OCI-LY7 (cell line): ENCODE data around the gene LGI1. TPM values are rescaled to one million over a fixed set of nuclear protein-coding genes. Genes with fewer than 3 reads are reported as not detected.

Experiments
- BruUV-seq: library from RNA; stranded (reverse); fragments of 400-500 nt; replicated peaks from 2 replicates; lab custom pipeline; 2021; lab: Mats Ljungman, UMichigan
- CTCF ChIA-PET: fragments of 300-600 bp; sonication (Branson Sonifier 250); formaldehyde crosslinking; loops from one replicate; lab custom pipeline; 2022; ENCODE audit warnings: antibody characterized with exemption; ENCODE audit not compliant: unreplicated experiment; lab: Charles Lee
- POLR2A ChIA-PET: fragments of 300-600 bp; sonication (Branson Sonifier 250); formaldehyde crosslinking; loops from one replicate; lab custom pipeline; 2022; ENCODE audit warnings: antibody characterized with exemption; lab: Charles Lee
- DNase-seq: peaks from one replicate; pipeline ENCODE4 v3.0.0-alpha.2; 2015; ENCODE audit warnings: low spot score
- H2AFZ ChIP-seq: fragments of 200-600 bp; sonication (generic), shearing (Covaris generic); 2 replicates; pipeline ENCODE4 v1.6.1; 2014; ENCODE audit warnings: mild to moderate bottlenecking, antibody characterized with exemption, low read length, moderate library complexity
- H3K27ac ChIP-seq: fragments of 200-600 bp; sonication (generic); 2 replicates; pipeline ENCODE4 v1.5.1; 2014; ENCODE audit warnings: mixed run types, low read depth, mild to moderate bottlenecking, moderate library complexity, low read length, inconsistent platforms; ENCODE audit not compliant: poor library complexity, severe bottlenecking
- H3K36me3 ChIP-seq: fragments of 200-600 bp; sonication (generic); 2 replicates; pipeline ENCODE4 v1.6.1; 2014; ENCODE audit warnings: mild to moderate bottlenecking, antibody characterized with exemption, low read length, moderate library complexity, mixed read lengths; ENCODE audit not compliant: insufficient read depth
- H3K4me1 ChIP-seq: fragments of 200-600 bp; sonication (generic); 2 replicates; pipeline ENCODE4 v1.5.1; 2014; ENCODE audit warnings: mild to moderate bottlenecking, low read length; ENCODE audit not compliant: insufficient read depth, poor library complexity, severe bottlenecking
- H3K4me2 ChIP-seq: fragments of 200-600 bp; sonication (generic); 2 replicates; pipeline ENCODE4 v1.6.1; 2014; ENCODE audit warnings: mild to moderate bottlenecking, low read length
- H3K4me3 ChIP-seq: fragments of 200-600 bp; sonication (generic); 2 replicates; pipeline ENCODE4 v1.5.1; 2014; ENCODE audit warnings: mild to moderate bottlenecking, low read depth, low read length; ENCODE audit not compliant: poor library complexity, severe bottlenecking
- H3K79me2 ChIP-seq: fragments of 200-600 bp; sonication (generic); 2 replicates; pipeline ENCODE4 v1.6.1; 2016; ENCODE audit warnings: low read depth, mild to moderate bottlenecking, low read length, moderate library complexity, mixed read lengths; ENCODE audit not compliant: insufficient read depth
- H3K9me2 ChIP-seq: fragments of 200-600 bp; sonication (generic); 2 replicates; pipeline ENCODE4 v1.6.1; 2016; ENCODE audit warnings: mild to moderate bottlenecking, low read length, mixed read lengths; ENCODE audit not compliant: insufficient read depth
- H3K9me3 ChIP-seq: fragments of 200-600 bp; sonication (generic); 2 replicates; pipeline ENCODE4 v1.6.1; 2014; ENCODE audit warnings: mild to moderate bottlenecking, mixed run types, low read length, mixed read lengths
- H4K20me1 ChIP-seq: fragments of 200-600 bp; sonication (generic); 2 replicates; pipeline ENCODE4 v1.6.1; 2014; ENCODE audit warnings: mild to moderate bottlenecking, antibody characterized with exemption, low read length, moderate library complexity, mixed read lengths; ENCODE audit not compliant: insufficient read depth
- EZH2phosphoT487 ChIP-seq: fragments of 200-600 bp; sonication (generic); IDR thresholded peaks from 2 replicates; pipeline ENCODE4 v1.6.1; 2018; ENCODE audit warnings: low read depth, borderline replicate concordance, mild to moderate bottlenecking, mixed run types, antibody characterized with exemption, low read length, moderate library complexity, mixed read lengths
- intact Hi-C: fragments of 100-400 bp; cut with micrococcal nuclease; formaldehyde crosslinking; loops from one replicate; pipeline ENCODE4 v1.10.0; 2022; ENCODE audit not compliant: unreplicated experiment
- total RNA-seq, 2 experiments: library from RNA; depleted of rRNA in 1 of 2; stranded (reverse); fragments of >200 nt in 1 of 2; shearing (Covaris generic) in 1 of 2; gene quantifications; 2 replicates each; pipeline ENCODE4 v1.2.3, GENCODE V29; 2014 to 2022
- TF ChIP-seq, protein P1 (sequence below): fragments of 200-600 bp; sonication (generic); conservative IDR thresholded peaks from 2 replicates; pipeline ENCODE4 v1.5.1; 2014; ENCODE audit warnings: mild to moderate bottlenecking, antibody characterized with exemption, low read length, moderate library complexity, mixed read lengths

LGI1 gene
- total RNA-seq, 2 experiments from 2014 or later = 0.41 TPM; not detected in 1

DNA sequence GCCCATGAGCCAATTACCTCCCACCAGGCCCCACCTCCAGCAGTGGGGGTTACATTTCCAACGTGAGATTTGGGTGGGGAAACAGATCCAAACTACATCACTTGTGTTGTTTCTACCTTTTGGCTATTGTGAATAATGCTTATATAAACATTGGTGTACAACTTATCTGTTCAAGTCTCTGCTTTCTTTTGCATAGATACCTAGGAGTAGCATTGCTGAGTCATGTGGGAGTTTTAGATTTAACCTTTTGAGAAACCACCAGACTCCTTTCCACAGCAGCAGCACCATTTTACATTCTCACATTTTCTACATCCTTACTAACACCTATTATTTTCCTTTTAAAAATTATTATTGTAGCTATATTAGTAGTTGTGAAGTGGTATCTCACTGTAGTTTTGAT is 41.0 kb upstream of the LGI1 start:
- ChIA-PET POLR2A (interaction anchor here (0.7 kb wide), 1 partner anchor 13 kb away, joined by 3 read pairs; no protein-coding TSS in a partner anchor), CTCF (no interaction called here)
- Histone ChIP-seq H3K79me2 (no peaks in the 10 kb centered on the region), H4K20me1 (no peaks in the 10 kb centered on the region), H3K4me2 (no peak overlapping the region), H3K36me3 (no peaks in the 10 kb centered on the region), H3K9me2 (no peaks in the 10 kb centered on the region), H3K4me3 (no peak overlapping the region), H3K27ac (no peak overlapping the region), H3K9me3 (no peaks in the 10 kb centered on the region), H2AFZ (no peak overlapping the region), H3K4me1 (peaks cover 10% of the 10 kb centered on the region)
- DNase-seq = no peak
- intact Hi-C loops = no loop called here
- TF ChIP-seq EZH2phosphoT487 = no peak
- BruUV-seq = no TSS peak

DNA sequence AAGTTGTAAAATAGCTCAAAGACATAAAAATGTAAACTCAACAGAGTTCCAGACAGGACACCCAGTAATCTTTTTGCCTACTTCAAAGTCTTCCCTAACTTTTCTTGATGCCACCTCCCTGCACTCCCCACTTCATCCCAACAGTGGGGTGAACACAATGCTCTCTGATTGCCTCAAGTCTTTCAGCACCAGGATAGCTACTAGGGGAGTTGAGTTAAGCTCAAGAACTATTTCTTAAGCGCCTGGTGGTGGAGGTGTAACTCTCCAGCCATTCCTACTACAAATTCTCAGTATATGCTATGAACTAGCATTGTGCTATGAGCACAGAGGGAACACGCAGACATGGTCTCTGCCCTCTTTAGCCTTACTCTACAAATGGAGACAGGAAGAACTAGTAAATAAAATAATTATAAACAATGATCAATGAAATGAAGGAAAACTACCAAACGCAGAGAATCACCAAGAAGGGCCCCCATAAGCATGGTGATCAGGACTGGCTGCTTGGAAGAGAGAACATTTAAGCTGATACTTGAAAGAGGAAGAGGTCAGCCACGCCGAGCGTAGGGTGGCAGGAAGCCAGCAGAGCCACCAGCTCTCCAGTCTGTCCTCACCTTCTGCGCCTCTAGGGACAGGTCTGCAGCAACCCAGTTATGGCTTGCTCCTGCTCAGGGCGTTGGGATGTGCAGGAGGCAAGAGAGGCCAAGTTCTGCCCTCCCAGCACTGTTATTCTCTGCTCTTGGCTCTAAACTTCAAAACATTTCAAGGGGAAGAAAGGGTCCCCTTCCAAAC is 38.6 kb upstream of the LGI1 start:
- Histone ChIP-seq H3K79me2 (no peaks in the 10 kb centered on the region), H3K4me3 (no peak overlapping the region), H3K27ac (no peak overlapping the region), H2AFZ (0 out of 2 replicates have a peak overlapping the region, but pooled peaks have one; percentile 35), H3K36me3 (no peaks in the 10 kb centered on the region), H3K9me3 (no peaks in the 10 kb centered on the region), H3K9me2 (no peaks in the 10 kb centered on the region), H3K4me1 (peaks cover 10% of the 10 kb centered on the region), H3K4me2 (peak overlapping the region; percentile 23; the same call in 1 of the 2 replicates), H4K20me1 (no peaks in the 10 kb centered on the region)
- peak; percentile 30 for DNase-seq
- ChIA-PET CTCF (no interaction called here), POLR2A (interaction anchor here (0.5 to 1.9 kb wide), 6 partner anchors 13 to 333 kb away, joined by 3 to 14 read pairs (median 4); partner anchors contain the start of gene FRA10AC1)
- intact Hi-C loops = no loop called here
- BruUV-seq = no TSS peak
- no peak for TF ChIP-seq EZH2phosphoT487
- TF ChIP-seq, protein P1, sequence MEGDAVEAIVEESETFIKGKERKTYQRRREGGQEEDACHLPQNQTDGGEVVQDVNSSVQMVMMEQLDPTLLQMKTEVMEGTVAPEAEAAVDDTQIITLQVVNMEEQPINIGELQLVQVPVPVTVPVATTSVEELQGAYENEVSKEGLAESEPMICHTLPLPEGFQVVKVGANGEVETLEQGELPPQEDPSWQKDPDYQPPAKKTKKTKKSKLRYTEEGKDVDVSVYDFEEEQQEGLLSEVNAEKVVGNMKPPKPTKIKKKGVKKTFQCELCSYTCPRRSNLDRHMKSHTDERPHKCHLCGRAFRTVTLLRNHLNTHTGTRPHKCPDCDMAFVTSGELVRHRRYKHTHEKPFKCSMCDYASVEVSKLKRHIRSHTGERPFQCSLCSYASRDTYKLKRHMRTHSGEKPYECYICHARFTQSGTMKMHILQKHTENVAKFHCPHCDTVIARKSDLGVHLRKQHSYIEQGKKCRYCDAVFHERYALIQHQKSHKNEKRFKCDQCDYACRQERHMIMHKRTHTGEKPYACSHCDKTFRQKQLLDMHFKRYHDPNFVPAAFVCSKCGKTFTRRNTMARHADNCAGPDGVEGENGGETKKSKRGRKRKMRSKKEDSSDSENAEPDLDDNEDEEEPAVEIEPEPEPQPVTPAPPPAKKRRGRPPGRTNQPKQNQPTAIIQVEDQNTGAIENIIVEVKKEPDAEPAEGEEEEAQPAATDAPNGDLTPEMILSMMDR = no peak

DNA sequence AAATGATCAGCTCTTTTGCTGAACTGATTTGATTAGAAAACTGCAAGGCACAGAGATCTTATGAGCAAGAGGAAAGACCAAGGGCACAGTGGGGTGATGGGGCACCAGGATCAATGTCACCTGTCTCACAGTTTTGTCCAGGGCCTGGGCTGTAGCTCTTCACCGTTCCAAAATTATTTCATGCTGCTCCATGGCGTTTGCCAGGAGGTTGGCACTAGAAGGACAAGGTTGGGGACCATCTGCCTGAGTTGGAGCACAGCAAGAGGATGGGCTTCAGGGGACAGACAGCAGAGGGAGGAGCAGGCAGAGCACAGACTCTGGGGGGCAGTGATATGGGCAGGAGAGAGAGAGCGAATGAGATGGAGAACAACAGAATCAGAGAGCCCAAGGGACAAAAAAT is 37.8 kb upstream of the LGI1 start:
- DNase-seq = no peak
- no peaks in the 10 kb centered on the region for H4K20me1 ChIP-seq
- H3K36me3 ChIP-seq = no peaks in the 10 kb centered on the region
- no peak overlapping the region for H3K4me3 ChIP-seq
- BruUV-seq = no TSS peak
- no peak overlapping the region for H3K27ac ChIP-seq
- peaks cover 10% of the 10 kb centered on the region for H3K4me1 ChIP-seq
- no peaks in the 10 kb centered on the region for H3K9me3 ChIP-seq
- no peak overlapping the region for H2AFZ ChIP-seq
- POLR2A ChIA-PET = interaction anchor here (0.5 to 1.9 kb wide), 4 partner anchors 12 to 334 kb away, joined by 3 to 14 read pairs (median 4); partner anchors contain the start of gene FRA10AC1
- intact Hi-C loops = no loop called here
- CTCF ChIA-PET = no interaction called here
- no peaks in the 10 kb centered on the region for H3K79me2 ChIP-seq
- H3K9me2 ChIP-seq = no peaks in the 10 kb centered on the region
- no peak overlapping the region for H3K4me2 ChIP-seq
- TF ChIP-seq EZH2phosphoT487 = no peak
- TF ChIP-seq, protein P1 = no peak
